Measurements from ENCODE around the gene PCGF1.
A peak's percentile ranks its signal among the peaks of the same experiment; 100 is the strongest.

The PCGF1 gene

GRCh38 chr2:74507145-74507925 lies at the start of gene PCGF1:
Gene PCGF1, minus strand, starts transcription at chr2:74507695. Its CDS starts 27 bp downstream, at chr2:74507668.
- DNase-seq: peak; percentile 98

DNA sequence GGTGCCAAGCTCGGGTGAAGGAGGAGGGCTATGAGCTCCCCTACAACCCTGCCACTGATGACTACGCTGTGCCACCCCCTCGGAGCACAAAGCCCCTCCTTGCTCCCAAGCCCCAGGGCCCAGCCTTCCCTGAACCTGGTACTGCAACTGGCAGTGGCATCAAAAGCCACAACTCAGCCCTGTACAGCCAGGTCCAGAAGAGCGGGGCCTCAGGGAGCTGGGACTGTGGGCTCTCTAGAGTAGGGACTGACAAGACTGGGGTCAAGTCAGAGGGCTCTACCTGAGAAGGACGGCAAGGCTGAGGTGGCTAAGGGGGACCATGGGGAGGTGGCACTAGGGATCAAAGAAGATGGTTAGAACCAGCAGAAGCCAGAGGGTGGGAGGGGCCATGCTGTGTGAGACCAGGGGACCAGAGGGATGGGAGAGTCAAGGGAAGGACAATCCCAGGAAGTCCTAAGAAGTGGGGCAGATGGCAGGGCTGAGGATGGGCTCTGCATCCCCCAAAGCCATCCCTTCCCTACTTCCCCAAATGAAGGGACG lies 49.4 kb upstream of the PCGF1 start:
- DNase-seq: no peak

DNA sequence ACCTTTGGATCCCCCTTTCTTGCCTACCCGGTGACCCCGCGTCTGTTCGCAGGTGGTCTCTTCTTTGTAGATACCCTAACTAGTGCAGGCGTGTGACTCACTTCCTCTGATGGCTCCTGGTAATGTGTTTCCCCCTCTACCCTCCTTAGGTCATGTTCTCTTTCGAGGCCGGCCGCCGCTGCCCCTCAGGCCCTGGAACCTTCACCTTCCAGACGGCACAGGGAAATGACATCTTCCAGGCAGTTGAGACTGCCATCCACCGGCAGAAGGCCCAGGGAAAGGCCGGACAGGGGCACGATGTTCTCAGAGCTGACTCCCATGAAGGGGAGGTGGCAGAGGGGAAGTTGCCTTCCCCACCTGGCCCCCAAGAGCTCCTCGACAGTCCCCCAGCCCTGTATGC lies 48.7 kb upstream of the PCGF1 start:
- DNase-seq: no peak

GRCh38 chr2:74555610-74556103 lies 48.2 kb upstream of the PCGF1 start:
- DNase-seq: no peak

DNA sequence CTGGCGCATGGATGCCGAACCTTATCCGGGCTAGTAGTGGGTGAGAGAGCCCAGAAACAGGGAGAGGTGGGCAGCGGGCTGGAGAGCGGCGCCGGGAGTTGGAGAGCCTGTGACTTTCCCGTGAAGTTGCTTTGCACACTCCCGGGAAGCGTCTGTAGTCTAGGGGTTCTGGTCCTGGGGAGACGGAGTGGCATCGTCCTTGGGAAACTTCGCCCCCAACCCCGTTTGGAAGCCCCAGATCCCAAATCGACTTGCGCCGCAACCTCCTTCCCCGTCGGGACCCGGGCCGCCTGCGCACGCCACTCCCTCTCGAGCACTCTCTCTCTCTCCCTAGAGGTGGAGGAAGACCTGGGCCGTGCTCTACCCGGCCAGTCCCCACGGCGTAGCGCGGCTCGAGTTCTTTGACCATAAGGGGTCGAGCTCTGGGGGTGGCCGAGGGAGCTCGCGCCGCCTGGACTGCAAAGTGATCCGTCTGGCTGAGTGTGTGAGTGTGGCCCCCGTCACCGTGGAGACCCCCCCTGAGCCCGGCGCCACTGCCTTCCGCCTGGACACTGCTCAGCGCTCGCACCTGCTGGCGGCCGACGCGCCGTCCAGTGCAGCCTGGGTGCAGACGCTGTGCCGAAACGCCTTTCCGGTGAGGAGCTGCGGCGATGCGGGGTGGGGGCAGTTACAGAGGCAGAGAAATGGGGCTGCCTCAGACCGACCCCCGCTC lies 47.5 kb upstream of the PCGF1 start:
- DNase-seq: peak; percentile 50

DNA sequence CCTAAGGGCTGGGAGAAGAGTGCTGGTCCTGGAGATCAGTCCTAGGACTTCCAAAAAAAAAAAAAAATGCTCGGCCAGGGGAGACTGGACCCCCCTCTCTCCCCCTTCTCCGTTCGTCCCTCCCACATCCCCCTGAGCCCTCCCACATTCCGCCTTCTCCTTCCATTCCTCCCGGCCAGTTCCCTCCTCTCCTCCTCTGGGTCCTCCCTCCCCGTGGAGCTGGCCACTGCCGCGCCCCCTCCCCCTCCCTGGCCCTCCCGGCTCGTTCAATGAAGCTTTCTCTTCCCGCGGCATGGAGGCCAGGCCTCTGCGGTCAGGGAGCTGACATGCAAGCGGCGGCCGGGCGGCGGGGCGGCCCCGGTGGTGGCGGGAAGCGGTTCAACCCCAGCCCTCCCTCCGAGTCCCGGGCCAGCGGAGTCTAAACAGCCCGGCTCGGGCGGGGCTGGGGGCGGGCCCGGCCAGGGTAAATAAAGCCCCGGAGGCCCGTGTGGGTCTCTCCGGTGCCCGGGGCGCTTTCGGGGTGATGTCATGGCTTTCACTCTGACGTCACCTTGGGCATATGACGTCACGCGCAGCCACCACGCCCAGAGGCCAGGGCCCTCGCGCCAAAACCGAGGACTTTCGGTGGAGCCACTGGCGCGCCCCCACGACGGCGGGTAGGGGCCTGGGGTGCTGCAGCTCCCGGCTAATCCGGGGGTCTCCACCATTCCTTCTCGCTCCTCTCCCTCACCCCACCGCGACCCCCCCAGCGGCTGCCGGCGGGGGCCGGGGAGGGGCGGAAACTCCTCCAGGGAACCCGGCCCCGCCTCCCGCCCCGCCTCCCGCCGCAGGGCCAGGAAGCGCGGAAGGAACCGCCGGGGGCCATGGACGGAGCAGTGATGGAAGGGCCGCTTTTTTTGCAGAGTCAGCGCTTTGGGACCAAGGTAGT lies 46.7 kb upstream of the PCGF1 start, which contains the start of the genes DOK1 and LOXL3:
Gene DOK1, plus strand, starts transcription at position 829 of the 928 bp plus-strand sequence. Its CDS starts 35 bp downstream, at position 864.
Gene LOXL3, minus strand, starts transcription at position 51 of the 928 bp plus-strand sequence. CDS start 1,308 bp downstream, outside the sequence.
- DNase-seq: peak; percentile 71

- no peak for DNase-seq
Measured at GRCh38 chr2:74552914-74553811, 45.7 kb upstream of the PCGF1 start.

GRCh38 chr2:74551942-74552913 lies 44.7 kb upstream of the PCGF1 start:
- no peak for DNase-seq

DNA sequence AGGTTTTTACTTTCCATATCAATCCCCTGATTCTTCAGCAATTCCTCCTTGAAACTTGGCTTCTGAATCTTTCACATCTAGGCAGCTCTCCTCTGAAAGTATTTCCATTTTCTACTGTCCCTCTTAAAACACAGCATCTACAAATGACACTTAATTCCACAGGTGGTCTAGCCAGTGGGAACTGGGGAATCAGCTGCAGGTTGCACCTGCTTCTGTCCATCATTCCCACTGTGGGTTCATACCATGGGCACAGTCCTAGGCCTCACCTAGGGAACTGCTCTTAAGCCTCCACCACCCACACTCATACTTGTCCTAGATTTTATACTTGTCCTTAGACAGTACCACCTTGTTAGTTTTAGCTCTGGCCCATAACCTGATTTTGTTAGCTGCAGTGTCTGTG lies 44.0 kb upstream of the PCGF1 start:
- no peak for DNase-seq

DNA sequence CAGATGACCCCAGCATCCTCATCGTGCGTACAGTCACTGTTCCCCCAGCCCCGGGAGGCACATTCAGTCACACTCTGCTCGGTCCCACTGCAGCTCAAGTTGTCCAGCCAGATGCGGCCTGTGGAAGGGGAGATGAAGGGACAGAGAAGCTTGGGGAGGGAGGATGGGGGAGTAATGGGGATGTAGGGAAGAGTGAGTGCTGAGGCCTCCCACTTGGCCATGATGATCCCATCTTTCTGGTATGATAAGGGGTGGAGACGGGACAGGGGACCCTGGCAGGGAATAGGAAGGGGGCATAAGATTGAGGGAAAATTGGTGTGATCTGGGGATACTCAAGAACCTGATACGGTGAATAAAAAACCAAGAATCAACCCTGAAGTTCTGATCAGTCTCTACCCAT lies 42.7 kb upstream of the PCGF1 start:
- no peak for DNase-seq

GRCh38 chr2:74548900-74549826 lies 41.7 kb upstream of the PCGF1 start:
- DNase-seq: peak; percentile 62

DNA sequence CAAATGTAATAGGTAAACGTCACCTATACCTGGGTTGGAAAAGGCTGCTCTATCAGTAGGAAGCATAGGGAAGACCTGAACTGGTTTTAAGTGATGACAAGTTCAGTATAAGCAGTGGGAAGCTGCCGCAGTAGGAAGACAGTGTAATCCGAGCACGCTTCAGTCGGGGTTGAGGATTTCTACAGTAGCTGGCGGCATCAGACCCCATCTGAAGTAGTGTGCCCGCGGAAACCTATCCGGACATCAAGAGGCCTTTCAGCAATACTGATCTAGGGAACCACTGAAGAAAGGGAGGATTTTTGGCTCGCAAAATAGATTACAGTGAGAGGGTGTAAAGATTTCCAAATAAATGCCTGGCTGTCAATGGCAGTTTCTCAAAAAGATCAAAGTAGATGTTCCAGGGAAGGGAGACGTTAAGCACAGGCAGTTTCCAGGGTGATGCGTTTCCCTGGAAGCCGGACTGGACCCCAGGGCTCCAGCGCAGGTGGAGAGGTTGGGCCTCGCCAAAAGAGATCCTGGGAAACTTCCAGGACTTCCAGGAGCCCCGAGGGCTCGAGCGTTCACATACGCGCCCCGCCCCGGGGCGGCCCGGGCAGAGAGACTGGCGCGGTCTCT lies 40.9 kb upstream of the PCGF1 start:
- DNase-seq: no peak

DNA sequence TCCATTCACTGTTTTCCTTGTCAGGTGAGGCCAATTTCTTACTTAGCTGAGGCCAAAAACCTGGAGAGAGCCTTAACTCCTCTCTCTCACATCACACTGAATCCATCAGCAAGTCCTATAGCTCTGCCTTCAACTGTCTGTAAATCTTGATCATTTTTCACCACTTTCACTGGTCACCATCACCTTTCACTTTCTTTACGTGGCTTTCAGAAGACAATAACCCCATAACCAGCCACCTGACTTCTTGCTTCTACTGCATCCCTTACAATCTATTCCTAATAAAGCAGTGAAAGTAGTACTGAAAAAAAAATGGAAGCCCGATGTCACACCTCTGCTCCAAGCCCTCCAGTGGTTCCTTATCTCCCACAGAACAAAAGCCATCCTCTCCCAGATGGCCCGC lies 38.5 kb upstream of the PCGF1 start:
- no peak for DNase-seq

- no peak for DNase-seq
Measured at GRCh38 chr2:74544634-74545033, 37.1 kb upstream of the PCGF1 start.

- no peak for DNase-seq
Measured at GRCh38 chr2:74542978-74543377, 35.5 kb upstream of the PCGF1 start.

DNA sequence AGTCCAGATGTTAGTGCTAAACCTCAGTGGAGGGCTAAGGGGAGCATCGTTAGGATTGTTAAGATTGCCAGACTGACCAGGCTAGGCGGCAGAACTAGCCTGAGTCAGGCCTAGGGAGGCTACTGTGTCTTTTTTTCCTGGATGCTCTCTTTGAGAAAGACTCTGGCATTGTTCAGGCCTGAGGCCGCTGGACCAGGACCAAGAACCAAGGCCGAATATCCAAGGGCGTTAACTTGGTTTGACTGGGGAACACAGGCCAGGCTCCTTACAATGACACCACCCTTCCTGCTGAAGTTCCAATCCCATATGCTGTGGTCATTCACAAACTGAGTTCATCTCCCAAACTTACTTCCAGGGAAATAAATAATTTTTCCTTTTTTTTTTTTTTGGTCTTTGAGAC lies 32.8 kb upstream of the PCGF1 start:
- DNase-seq: no peak

DNA sequence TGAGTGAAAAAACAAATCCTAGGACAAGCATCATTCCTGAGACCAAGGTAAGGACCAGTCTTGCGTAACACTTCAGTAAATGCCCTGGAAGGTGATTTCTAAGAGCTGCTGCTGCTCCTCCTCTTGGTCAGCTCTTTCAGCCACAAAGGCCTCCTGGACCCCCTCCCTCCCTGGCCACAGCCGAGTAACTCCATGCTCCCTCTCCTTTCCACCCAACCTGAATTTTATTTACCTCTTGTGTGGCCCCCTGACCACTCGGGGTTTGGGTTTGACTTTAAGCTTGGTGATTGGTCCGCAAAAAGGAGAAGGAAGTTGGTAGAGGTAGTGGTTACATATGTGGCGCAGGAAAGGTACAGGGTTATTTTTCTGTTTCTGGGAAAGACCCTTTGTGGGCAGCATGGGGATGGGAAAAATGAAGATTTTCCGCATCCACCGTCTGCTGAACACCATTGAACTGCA lies 31.4 kb upstream of the PCGF1 start:
- DNase-seq: no peak

- no peak for DNase-seq
Measured at GRCh38 chr2:74537140-74537539, 29.6 kb upstream of the PCGF1 start.

Data from hematopoietic multipotent progenitor cell treated with erythropoietin and hydrocortisone succinate and interleukin-3 and kit ligand, for 8 days (in vitro differentiated cells).